HG03457 (cell line): ENCODE results near the gene APLP2.

Source experiments
- ATAC-seq: cut with Tn5 transposase; IDR thresholded peaks from one replicate; pipeline ENCODE4 v1.9.1; 2021; ENCODE audit warnings: moderate number of reproducible peaks; ENCODE audit not compliant: unreplicated experiment

The APLP2 gene

GRCh38 chr11:130144141-130144540, 74.4 kb downstream of the APLP2 start:
- no peak for ATAC-seq

- no peak for ATAC-seq
Observed at GRCh38 chr11:130144861-130145281, 75.2 kb downstream of the APLP2 start.

GRCh38 chr11:130145311-130145812, 75.7 kb downstream of the APLP2 start:
- no peak for ATAC-seq

- no peak for ATAC-seq
Observed at GRCh38 chr11:130145975-130146776, 76.5 kb downstream of the APLP2 start.

- ATAC-seq: no peak
Observed at GRCh38 chr11:130146796-130147195, 77.1 kb downstream of the APLP2 start.

GRCh38 chr11:130148796-130149326, 79.2 kb downstream of the APLP2 start:
- ATAC-seq: no peak

- ATAC-seq: no peak
Observed at GRCh38 chr11:130150790-130151189, 81.1 kb downstream of the APLP2 start.

GRCh38 chr11:130151196-130151595, 81.5 kb downstream of the APLP2 start:
- ATAC-seq: no peak

GRCh38 chr11:130156108-130157022, 86.7 kb downstream of the APLP2 start:
- ATAC-seq: no peak

GRCh38 chr11:130157101-130157500, 87.4 kb downstream of the APLP2 start:
- ATAC-seq: no peak

GRCh38 chr11:130157840-130158239, 88.1 kb downstream of the APLP2 start:
- no peak for ATAC-seq

GRCh38 chr11:130159139-130159538, 89.4 kb downstream of the APLP2 start:
- ATAC-seq: no peak

GRCh38 chr11:130159657-130160497, 90.2 kb downstream of the APLP2 start, which contains the start of gene ST14:
Gene ST14 (plus strand): TSS chr11:130159782. CDS start chr11:130159980, 198 bp downstream.
- ATAC-seq: no peak

- no peak for ATAC-seq
Observed at GRCh38 chr11:130160498-130161155, 90.9 kb downstream of the APLP2 start.

GRCh38 chr11:130161441-130162145, 91.9 kb downstream of the APLP2 start:
- ATAC-seq: no peak

- no peak for ATAC-seq
Observed at GRCh38 chr11:130162733-130163132, 93.0 kb downstream of the APLP2 start.

GRCh38 chr11:130163346-130164220, 93.9 kb downstream of the APLP2 start:
- no peak for ATAC-seq

- no peak for ATAC-seq
Observed at GRCh38 chr11:130164221-130164570, 94.5 kb downstream of the APLP2 start.
